Right hindlimb (tissue), 1 donor: ENCODE results near the gene IPO13.

Source experiments
- DNase-seq: peaks from one replicate; pipeline ENCODE4 v3.0.0-alpha.2; 2018

The IPO13 gene

GRCh38 chr1:43952731-43953346 is 6.1 kb downstream of the IPO13 start:
- no peak for DNase-seq

GRCh38 chr1:43953361-43953760 is 6.6 kb downstream of the IPO13 start:
- no peak for DNase-seq

- DNase-seq = no peak
These were observed 7.3 kb downstream of the IPO13 start for GRCh38 chr1:43954036-43954435.

GRCh38 chr1:43956234-43956633 is 9.5 kb downstream of the IPO13 start:
- no peak for DNase-seq

GRCh38 chr1:43957407-43958040 is 10.8 kb downstream of the IPO13 start:
- no peak for DNase-seq

GRCh38 chr1:43958351-43959255 is 11.9 kb downstream of the IPO13 start:
- DNase-seq = no peak

- no peak for DNase-seq
These were observed 14.0 kb downstream of the IPO13 start for GRCh38 chr1:43960798-43961197.

DNA sequence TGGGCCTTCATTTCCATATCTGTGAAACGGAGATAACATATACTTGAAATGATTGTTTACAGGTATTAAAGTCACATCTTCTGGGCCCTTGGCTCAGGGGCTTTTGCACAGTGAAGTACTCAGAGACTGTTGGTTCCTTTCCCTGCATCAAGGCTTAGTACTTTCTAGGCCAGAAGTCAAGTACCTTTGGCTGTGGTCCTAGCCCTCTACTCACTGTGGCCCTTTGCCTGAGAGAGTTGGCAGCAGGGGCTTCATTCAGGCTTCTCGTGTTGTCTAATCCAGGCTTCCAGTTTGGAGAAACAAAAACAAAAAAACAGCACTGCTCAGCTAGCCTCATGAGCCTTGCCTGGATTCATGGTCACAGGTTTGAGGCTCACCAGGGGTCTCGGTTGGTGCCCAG is 14.9 kb downstream of the IPO13 start:
- DNase-seq = no peak

- no peak for DNase-seq
These were observed 15.6 kb downstream of the IPO13 start for GRCh38 chr1:43962324-43962723.

DNA sequence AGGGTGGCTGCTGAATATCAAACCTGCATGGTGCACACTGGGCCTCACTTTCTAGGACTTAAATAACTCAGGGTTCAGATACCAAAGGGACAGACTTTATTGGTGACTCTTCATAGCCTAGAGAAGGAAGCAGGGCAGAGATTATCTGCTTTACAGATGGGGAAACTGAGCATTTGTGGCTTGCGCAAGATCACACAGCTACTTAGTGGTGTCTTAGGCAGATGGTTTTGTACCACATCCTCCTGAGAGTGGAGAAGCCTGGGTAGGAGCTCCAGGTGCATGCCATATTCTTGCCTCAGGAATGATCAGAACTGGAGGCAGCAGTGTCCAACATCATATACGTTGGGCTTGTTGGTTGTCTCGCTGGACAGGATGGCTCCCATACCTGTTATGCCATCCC is 16.3 kb downstream of the IPO13 start:
- no peak for DNase-seq

DNA sequence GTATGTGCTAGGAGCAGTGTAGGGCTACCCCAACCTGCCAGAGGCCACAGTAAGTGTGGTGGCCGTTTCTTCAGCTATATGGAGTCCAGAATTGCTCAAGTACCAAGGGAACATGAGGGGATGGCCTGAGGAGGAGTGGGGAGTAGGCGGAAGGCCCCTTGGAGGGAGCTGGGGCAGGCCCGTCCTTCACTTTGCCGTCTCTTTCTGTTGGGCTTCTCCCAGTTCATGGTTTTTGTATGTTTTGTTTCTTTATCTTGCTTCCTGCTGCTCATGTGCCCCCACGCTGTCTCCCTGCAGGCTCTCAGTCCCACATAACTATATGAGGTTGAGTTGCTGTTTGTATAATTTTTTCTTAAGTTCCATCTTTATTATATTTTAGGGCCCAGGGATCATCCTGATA is 17.1 kb downstream of the IPO13 start:
- no peak for DNase-seq

GRCh38 chr1:43965316-43965715 is 18.6 kb downstream of the IPO13 start:
- no peak for DNase-seq

GRCh38 chr1:43968348-43968948 is 21.7 kb downstream of the IPO13 start:
- DNase-seq = no peak

DNA sequence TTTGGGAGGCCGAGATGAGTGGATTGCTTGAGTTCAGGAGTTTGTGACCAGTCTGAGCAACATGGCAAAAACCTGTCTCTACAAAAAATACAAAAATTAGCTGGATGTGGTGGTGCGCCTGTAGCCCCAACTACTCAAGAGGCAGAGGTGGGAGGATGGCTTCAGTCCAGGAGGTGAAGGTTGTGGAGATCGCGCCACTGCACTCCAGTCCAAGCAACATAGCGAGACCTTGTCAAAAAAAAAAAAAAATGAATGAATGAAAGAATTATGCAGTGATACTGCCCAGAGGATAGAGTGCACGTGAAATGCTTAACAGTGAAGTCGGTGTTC is 22.6 kb downstream of the IPO13 start:
- no peak for DNase-seq

DNA sequence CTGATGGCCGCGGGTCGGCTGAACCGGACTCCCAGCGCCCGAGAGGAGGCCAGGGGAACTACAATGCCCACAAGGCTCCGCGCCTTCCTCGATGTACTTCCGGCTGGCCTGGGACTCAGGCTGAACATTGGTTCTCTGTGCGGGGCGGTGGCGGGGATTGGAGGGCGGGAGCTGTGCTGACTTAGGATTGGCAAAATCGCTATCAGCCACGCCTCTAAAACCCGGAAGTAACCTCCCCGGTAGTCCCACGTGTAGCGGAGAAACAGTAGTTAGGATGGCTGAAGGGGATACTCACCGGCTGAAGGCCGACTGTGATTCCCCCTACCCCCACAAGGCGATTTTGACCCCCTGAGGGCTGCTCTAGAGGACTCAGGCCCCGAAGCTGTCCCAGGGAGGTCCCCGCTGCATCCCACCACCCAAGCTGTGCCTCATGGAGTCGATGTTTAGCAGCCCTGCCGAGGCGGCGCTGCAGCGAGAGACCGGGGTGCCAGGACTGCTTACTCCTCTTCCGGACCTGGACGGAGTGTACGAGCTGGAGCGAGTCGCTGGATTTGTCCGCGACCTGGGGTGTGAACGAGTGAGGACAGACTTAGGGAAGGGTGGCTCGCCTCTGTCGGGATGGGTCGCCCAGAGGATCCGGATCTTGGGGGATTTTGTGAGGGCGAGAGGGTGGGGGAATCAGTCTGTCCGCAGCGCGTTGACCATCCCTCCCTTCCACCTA is 23.2 kb downstream of the IPO13 start, which contains the start of gene DPH2:
TSS of gene DPH2 (plus strand) at position 265 of the 721 bp plus-strand sequence. CDS start at position 431, 166 bp downstream.
- DNase-seq = peak; percentile 98

GRCh38 chr1:43970502-43970901 is 23.8 kb downstream of the IPO13 start:
- no peak for DNase-seq

DNA sequence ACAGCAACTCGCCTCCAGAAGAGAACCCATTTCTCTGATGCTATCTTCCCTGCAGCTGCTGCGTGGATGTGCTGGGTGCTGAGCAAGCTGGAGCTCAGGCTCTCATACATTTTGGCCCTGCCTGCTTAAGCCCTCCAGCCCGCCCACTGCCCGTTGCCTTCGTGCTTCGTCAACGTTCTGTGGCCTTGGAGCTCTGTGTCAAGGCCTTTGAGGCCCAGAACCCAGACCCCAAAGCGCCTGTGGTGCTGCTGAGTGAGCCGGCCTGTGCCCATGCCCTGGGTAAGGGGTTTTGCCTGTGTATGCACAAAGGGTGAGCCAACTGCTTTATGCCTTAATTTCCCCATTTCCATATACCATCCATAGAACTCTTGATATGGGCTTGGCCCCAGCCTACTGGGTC is 24.2 kb downstream of the IPO13 start:
- no peak for DNase-seq

DNA sequence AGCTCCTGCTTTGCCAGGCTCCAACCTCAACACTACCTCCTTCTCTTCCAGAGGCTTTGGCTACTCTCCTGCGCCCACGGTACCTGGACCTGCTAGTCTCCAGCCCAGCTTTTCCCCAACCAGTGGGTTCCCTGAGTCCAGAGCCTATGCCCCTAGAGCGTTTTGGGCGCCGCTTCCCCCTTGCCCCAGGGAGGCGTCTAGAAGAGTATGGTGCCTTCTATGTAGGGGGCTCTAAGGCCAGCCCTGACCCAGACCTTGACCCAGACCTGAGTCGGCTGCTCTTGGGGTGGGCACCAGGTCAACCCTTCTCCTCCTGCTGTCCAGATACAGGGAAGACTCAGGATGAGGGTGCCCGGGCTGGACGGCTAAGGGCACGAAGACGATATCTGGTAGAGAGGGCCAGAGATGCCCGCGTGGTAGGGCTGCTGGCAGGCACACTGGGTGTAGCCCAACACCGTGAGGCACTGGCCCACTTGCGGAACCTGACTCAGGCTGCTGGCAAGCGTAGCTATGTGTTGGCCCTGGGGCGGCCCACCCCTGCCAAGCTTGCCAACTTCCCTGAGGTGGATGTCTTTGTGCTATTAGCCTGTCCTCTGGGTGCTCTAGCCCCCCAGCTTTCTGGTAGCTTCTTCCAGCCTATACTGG is 24.7 kb downstream of the IPO13 start:
- no peak for DNase-seq

GRCh38 chr1:43973981-43974442 is 27.3 kb downstream of the IPO13 start:
- DNase-seq = no peak

DNA sequence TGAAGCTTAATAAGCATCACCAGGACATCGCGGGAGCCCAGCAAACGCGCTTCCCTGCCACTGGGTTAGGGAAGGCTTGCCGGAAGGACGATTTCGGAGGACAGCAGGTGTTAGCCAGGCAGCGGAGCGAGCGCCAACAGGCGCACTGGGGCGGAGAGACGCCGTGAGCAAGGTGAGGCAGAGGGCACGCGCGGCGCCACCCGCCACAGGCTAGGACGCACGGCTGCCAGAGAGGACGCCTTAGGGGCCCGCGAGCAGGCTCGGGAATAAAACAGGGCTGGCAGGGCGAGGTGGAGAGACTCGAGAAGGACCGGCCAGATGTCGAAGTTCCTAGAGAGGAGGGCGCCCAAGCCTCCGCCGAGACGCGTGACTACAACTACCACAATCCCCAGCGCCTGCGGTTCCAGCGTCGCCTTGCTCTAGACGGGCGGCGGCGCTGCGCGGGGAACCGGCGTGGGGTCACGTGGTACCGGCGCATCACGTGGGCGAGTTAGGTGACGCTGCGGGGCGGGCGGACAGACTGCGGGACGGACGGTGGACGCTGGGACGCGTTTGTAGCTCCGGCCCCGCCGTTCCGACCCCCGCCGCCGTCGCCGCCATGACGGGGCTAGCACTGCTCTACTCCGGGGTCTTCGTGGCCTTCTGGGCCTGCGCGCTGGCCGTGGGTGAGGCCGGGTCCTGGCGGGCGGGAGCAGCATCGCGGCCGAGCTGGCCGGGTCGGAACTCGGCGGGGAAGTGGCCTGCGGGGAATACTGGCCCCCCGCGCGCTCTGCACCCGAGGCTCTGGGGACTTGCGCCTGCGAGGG is 27.9 kb downstream of the IPO13 start, which contains the start of gene ATP6V0B:
TSS of gene ATP6V0B (plus strand) at position 518 of the 806 bp plus-strand sequence. CDS start at position 599, 81 bp downstream.
- peak; percentile 96 for DNase-seq
